Right renal cortex interstitium (tissue), 3 donors: ENCODE measurements around the gene AGK. TPM values are rescaled to one million over a fixed set of nuclear protein-coding genes. Genes with fewer than 3 reads are reported as not detected.
"Not testable (repeated sequence)": the region's sequence is repeated elsewhere in the genome, so short reads cannot be mapped to it uniquely, and the experiment has no call there.

Experiments used
- DNase-seq, 3 donors: peaks; one replicate each; pipeline ENCODE4 v3.0.0-alpha.2; 2013; ENCODE audit warnings: low read depth in 3 of 3, low spot score in 2 of 3
- polyA plus RNA-seq, 3 donors: library from polyadenylated mRNA; unstranded; fragments of 120-200 nt; gene quantifications; one replicate each; pipeline ENCODE4 v1.2.1, GENCODE V29; 2013; ENCODE audit not compliant: insufficient read length in 3 of 3

Gene AGK
- polyA plus RNA-seq, 3 donors: 35.9 to 41.3 (median 38.8) TPM

DNA sequence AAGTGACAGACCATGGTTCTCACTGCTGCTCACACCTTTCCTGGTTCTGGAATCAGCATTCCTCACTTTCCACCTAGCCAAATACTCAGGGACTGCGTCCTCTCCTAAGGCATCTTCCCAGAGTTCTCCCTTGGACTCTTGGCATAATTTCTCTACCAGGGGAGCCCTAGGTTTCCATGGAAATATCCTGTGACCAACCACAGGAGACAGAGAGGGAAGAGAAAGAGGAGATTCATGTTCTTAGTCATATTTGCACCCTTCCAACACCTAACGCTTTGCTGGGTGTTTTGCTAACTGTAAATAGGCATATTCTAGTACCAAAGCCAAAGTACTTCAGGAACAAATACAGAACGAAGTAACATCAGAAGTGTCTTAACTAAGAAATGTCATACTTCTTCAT lies 122.1 kb downstream of the AGK start:
- DNase-seq: no peak

- DNase-seq: peak in 2 of 3 donors; percentile 6 to 35
These were observed 123.0 kb downstream of the AGK start for GRCh38 chr7:141674171-141674671.

GRCh38 chr7:141674702-141675101 lies 123.5 kb downstream of the AGK start:
- no peak for DNase-seq

DNA sequence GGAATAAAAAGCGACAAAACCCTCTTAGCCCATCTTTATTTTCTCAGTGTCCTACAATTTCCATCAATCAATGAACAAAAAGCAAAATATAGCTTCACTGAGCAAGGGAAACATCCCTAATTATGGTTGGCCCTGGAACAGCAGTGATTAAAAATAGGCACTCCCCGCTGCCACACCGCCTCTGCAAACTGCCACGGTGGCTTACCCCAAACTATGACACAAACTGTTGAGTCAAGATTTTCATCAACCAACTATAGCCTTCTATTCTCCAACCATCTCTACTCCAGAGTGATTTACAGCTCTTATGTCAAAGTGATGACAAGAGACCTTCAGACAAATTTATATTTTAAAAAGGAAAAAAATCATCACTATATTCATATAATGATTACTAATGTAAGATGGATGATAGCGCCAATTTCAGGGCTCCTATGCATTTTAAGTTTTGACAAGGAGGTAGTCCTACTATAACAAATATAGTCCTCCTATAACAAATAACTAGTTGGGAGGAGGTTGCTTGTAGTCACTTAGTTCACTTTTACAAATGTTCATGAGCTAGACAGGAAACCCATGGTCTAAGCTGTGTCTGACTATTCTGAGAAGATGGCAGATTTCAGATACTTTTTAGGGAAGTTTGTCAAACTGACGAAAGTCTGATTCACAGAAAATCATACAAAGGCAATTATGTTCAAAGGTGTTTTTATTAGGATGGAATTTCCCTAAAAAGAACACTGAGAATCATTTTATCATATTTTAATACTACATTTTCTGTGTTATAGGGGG lies 124.4 kb downstream of the AGK start:
- DNase-seq: no peak

- DNase-seq: no peak
These were observed 125.4 kb downstream of the AGK start for GRCh38 chr7:141676618-141677017.

DNA sequence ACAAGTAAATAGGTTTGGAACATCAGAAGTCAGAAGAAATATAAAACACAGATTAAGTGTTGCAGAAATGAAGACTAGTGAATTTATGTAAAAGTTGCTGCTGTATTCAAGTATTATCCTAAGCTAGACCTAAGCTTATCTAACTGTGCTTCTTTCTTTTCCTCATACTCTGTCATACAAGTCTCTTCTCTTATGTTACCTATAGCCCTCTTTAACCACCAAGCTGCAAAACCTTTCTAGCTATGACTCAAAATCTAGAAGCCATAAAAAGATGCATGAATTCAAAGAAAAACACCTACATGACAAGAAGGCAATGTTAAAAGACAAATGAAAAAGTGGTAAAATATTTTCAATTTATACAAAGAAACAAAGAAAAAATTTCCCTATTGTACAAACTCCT lies 127.8 kb downstream of the AGK start:
- no peak for DNase-seq

DNA sequence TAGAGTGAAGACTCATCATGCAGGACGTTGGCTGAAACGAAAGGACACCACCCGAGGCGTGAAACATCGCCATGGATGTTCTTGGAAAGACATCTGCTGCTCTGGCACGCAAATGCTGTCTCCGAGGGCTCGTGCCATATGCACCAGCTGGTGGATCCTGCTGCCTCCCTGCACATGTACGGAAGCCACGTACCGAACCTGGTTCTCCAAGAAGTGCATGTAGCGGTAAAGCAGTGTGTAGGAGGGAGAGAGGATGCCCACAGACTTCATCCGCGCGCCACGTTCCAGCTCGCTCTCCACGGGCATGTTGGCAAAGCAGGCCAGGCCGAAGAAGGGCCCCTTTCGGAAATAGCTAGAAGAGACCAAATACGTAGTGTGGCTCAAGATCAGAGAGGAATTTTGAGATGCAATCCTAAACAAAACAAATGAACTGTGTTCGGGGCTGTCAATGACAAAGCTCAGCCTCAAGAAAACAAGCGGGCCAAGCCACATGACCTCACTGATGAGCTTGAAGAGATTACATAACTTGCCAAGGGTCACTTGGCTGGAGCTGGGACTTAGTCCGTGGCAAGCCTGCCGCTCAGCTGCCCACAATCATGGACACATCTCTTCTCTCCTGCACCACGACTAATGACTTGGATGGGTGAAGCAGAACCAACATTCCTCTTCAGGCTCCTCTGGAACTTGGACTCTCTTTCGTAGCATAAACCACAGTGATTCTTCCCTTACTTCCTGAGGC lies 134.2 kb downstream of the AGK start:
- DNase-seq: no peak

- DNase-seq: no peak
These were observed 134.9 kb downstream of the AGK start for GRCh38 chr7:141686074-141686473.

DNA sequence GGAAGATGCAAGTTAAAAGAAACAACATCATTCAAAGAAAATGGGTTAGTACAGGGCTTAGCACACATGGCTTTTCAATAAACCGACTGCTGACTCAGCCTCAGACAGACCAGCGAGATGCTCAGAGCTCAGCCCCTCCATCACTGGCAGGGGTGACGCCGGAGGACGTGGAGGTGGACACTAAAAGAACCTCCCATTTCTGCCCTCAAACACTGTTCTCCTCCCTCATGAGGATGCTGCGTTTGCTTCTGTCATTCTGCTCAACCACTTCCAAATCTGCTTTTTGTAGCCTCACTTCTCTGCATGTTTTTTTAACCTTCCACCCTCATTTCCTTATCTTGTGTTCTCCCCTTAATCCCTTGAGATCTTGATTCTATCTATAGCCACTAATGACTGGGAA lies 135.5 kb downstream of the AGK start:
- DNase-seq: no peak

- no peak for DNase-seq
These were observed 136.8 kb downstream of the AGK start for GRCh38 chr7:141688043-141688442.

DNA sequence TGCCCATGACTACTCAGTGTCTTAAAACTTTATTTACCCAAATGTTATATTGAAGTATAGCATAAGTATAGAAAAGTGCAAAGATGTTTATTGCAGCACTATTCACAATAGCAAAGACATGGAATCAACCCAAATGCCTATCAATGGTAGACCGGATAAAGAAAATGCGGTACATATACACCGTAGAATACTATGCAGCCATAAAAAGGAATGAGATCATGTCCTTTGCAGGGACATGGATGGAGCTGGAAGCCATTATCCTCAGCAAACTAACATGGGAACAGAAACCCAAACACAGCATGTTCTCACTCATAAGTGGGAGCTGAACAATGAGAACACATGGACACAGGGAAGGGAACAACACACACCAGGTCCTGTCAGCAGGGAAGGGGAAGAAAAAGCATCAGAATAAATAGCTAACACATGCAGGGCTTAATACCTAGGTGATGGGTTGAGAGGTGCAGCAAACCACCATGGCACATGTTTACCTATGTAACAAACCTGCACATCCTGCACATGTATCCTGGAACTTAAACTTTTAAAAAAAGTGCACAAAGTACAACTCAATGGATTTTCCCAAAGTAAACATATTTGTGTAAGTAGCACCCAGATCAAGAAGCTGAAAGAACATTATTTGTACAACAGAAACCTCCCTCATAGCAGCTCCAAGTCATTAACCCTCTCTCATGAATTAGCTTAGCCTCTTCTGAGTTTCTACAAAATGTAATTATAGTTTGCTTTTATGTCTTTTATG lies 138.0 kb downstream of the AGK start:
- DNase-seq: not testable (repeated sequence)

GRCh38 chr7:141691540-141691939 lies 140.3 kb downstream of the AGK start:
- DNase-seq: no peak

- no peak for DNase-seq
These were observed 140.8 kb downstream of the AGK start for GRCh38 chr7:141691961-141692360.

DNA sequence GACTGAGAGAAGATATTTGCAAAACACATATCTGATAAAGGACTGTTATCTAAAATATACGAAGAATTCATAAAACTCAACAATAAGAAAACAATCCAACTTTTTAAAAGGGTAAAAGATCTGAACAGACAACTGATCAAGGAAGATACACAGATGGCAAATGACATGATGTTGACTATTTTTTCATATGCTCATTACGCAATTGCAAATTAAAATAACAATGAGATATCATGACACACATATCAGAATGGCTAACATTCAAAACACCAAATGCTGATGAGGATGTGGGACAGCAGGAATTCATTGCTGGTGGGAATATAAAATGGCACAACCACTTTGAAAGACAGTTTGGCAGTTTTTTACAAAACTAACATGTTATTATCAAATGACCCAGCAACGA lies 141.9 kb downstream of the AGK start:
- no peak for DNase-seq

GRCh38 chr7:141695803-141696289 lies 144.6 kb downstream of the AGK start:
- no peak for DNase-seq

DNA sequence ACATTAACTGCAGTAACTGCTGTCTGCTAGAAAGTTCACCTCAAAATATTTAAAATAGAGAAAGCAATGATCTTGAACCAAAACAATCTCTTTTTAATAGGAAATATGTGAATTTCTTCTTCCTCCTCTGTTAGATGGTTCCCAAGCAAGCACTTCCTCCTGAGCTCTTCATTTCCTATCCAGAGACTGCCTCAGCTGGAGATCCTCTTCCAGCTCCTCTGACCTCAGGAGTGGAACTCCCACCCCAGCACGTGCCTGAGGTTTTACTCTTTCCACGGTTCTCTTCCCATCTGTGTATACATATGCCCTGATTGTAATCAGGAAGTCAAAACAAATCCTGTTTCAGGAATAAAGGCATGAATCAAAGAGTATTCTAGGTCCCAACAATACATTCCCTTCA lies 145.1 kb downstream of the AGK start:
- no peak for DNase-seq

GRCh38 chr7:141697211-141697871 lies 146.1 kb downstream of the AGK start:
- no peak for DNase-seq

- DNase-seq: no peak
These were observed 147.2 kb downstream of the AGK start for GRCh38 chr7:141698247-141699015.

- DNase-seq: no peak
These were observed 148.7 kb downstream of the AGK start for GRCh38 chr7:141699860-141700259.
